Germinal center (tissue), 1 donor: Measurements from ENCODE around the gene NSMF.

Source experiments
- DNase-seq: peaks from one replicate; pipeline ENCODE4 v3.0.0; 2012; ENCODE audit warnings: mixed read lengths, low spot score

The NSMF gene

GRCh38 chr9:137445930-137446431 is 13.2 kb downstream of the NSMF start:
- no peak for DNase-seq

GRCh38 chr9:137445275-137445807 is 13.8 kb downstream of the NSMF start:
- peak; percentile 74 for DNase-seq

- no peak for DNase-seq
These were observed 14.9 kb downstream of the NSMF start for GRCh38 chr9:137444106-137444790.

GRCh38 chr9:137441935-137442321 is 17.2 kb downstream of the NSMF start:
- no peak for DNase-seq

GRCh38 chr9:137441289-137441934 is 17.7 kb downstream of the NSMF start, which contains the start of gene ENTPD8:
ENTPD8 (minus strand) TSS chr9:137441357; CDS start chr9:137438285, 3,072 bp downstream.
- peak; percentile 33 for DNase-seq

GRCh38 chr9:137439158-137439714 is 19.9 kb downstream of the NSMF start:
- DNase-seq, result peak; percentile 1

- DNase-seq, result no peak
These were observed 20.5 kb downstream of the NSMF start for GRCh38 chr9:137438591-137439157.

GRCh38 chr9:137437691-137438590 is 21.2 kb downstream of the NSMF start:
- DNase-seq, result peak; percentile 2

- DNase-seq, result no peak
These were observed 22.2 kb downstream of the NSMF start for GRCh38 chr9:137436761-137437600.

- peak; percentile 4 for DNase-seq
These were observed 23.0 kb downstream of the NSMF start for GRCh38 chr9:137435980-137436760.

- no peak for DNase-seq
These were observed 23.7 kb downstream of the NSMF start for GRCh38 chr9:137435381-137435891.

- peak; percentile 2 for DNase-seq
These were observed 24.4 kb downstream of the NSMF start for GRCh38 chr9:137434498-137435380.

GRCh38 chr9:137433916-137434431 is 25.2 kb downstream of the NSMF start:
- DNase-seq, result no peak

GRCh38 chr9:137433349-137433915 is 25.7 kb downstream of the NSMF start:
- no peak for DNase-seq

GRCh38 chr9:137432687-137433348 is 26.3 kb downstream of the NSMF start:
- no peak for DNase-seq

- DNase-seq, result peak; percentile 6
These were observed 27.7 kb downstream of the NSMF start for GRCh38 chr9:137431416-137431931.
